Kidney epithelial cell (primary cell): ENCODE results near the gene SUN5. TPM values are rescaled to one million over a fixed set of nuclear protein-coding genes. Genes with fewer than 3 reads are reported as not detected.

ENCODE experiments used
- DNase-seq: peaks from one replicate; pipeline ENCODE4 v3.0.0-alpha.2; 2010; ENCODE audit warnings: low read depth
- H3K27me3 ChIP-seq: 2 replicates; pipeline ENCODE4 v1.6.0; 2011; ENCODE audit warnings: low read length; ENCODE audit not compliant: control insufficient read depth, insufficient read depth
- H3K36me3 ChIP-seq: 2 replicates; pipeline ENCODE4 v1.5.1; 2011; ENCODE audit warnings: low read length; ENCODE audit not compliant: control insufficient read depth, insufficient read depth
- H3K4me3 ChIP-seq: 2 replicates; pipeline ENCODE4 v1.5.1; 2011; ENCODE audit warnings: low read depth, mild to moderate bottlenecking, control low read depth, low read length
- total RNA-seq: library from RNA; depleted of rRNA; stranded (reverse); fragments of >200 nt; gene quantifications from 2 replicates; pipeline ENCODE4 v1.2.3, GENCODE V29; 2015
- TF ChIP-seq, protein P1 (sequence below): IDR thresholded peaks from 2 replicates; pipeline ENCODE4 v1.5.1; 2011; ENCODE audit warnings: mild to moderate bottlenecking, moderate library complexity, low read length, control low read depth, inconsistent platforms; ENCODE audit not compliant: insufficient read depth, poor library complexity, severe bottlenecking

Gene SUN5
- total RNA-seq, 1 donor from 2014 or later: not detected

DNA sequence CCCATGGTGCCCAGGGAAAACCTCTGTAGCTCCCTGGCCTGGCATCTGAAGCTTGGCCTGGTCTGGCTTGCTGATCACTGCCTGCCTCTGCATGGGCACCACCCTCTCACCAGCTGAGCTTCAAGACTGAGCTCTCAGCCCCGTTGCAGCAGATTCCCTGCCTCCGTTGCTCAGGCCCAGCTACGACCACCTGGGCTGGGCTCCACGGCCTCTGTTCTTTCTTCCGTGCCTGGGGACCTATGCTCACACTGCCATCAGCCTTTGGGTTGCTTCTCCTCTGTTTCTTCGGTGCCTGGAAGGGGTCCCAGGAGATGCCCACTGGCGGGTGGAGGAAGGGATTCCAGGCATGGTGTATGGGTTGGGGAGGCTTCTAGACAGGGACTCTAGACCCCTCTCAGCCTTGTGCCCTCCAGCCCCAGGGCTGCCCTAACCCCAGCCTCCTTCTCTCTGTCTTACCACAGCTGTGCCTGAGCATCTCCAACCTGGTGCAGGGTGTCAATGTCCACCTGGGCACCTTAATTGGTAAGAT lies 12.4 kb upstream of the SUN5 start:
- Histone ChIP-seq H3K4me3 (no peak overlapping the region), H3K36me3 (no peaks in the 10 kb centered on the region), H3K27me3 (no peaks in the 10 kb centered on the region)
- TF ChIP-seq, protein P1, sequence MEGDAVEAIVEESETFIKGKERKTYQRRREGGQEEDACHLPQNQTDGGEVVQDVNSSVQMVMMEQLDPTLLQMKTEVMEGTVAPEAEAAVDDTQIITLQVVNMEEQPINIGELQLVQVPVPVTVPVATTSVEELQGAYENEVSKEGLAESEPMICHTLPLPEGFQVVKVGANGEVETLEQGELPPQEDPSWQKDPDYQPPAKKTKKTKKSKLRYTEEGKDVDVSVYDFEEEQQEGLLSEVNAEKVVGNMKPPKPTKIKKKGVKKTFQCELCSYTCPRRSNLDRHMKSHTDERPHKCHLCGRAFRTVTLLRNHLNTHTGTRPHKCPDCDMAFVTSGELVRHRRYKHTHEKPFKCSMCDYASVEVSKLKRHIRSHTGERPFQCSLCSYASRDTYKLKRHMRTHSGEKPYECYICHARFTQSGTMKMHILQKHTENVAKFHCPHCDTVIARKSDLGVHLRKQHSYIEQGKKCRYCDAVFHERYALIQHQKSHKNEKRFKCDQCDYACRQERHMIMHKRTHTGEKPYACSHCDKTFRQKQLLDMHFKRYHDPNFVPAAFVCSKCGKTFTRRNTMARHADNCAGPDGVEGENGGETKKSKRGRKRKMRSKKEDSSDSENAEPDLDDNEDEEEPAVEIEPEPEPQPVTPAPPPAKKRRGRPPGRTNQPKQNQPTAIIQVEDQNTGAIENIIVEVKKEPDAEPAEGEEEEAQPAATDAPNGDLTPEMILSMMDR: no peak
- no peak for DNase-seq

DNA sequence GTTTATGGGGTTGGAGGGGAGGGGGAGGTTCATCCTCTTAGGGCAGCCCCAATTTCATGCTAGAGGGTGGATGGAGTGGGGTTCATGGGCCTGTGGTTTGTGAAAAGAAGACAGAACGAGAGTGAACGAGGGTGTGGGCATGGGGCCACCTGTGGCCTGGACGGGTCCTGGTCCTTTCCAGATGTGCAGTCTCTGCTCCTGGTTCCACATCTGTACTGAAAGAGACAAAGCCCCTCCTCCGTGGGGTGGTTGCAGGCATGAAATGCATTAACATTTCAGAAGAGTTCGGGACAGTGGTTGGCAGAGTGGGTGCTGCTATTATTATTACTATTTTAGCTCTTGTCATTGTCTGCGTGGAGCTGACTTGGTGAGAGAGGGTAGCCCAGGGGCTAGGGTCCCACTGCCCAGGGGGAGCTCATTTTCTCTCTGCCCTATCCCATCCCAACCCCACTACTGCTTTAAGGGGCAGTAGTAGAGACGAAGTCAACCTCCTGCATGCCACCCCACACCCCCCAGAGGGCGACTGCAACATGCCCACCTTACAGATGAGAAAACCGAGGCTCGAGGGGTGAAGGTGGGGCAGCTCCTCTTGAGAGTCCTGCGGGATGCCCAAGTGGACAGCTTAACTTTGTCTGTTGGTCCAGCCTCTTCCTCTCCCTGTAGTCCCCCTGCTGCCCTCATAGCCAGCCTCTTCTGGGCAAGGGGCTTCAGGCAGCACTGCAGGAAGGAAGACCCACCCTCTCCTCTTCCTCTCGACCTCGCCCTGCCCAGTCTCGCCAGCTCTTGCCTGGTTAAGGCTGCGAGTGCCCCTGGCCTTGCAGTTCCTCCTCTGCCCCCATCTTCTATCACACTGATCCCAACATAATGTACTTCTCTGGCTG lies 11.7 kb upstream of the SUN5 start:
- Histone ChIP-seq H3K27me3 (no peaks in the 10 kb centered on the region), H3K4me3 (no peak overlapping the region), H3K36me3 (no peaks in the 10 kb centered on the region)
- TF ChIP-seq, protein P1: no peak
- DNase-seq: no peak

DNA sequence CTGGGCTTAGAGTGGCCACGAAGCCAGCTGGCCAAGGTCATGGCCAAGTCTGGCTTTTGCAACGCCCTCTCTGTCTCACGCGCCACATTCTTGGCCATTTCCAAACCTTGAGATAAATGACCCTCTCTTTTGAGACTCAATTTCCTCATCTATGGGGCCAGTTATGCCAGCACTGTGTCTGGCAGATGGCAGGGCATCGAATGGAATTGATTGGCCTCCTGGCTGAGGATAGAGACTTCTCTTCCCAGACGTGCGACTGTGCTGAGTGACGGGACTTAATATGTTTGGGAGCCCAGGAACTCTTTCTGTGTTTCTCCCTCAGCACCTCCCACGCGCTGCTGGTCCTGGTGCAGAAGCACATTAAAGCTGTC lies 10.9 kb upstream of the SUN5 start:
- no peaks in the 10 kb centered on the region for H3K36me3 ChIP-seq
- H3K4me3 ChIP-seq: no peak overlapping the region
- H3K27me3 ChIP-seq: no peaks in the 10 kb centered on the region
- TF ChIP-seq, protein P1: no peak
- no peak for DNase-seq

DNA sequence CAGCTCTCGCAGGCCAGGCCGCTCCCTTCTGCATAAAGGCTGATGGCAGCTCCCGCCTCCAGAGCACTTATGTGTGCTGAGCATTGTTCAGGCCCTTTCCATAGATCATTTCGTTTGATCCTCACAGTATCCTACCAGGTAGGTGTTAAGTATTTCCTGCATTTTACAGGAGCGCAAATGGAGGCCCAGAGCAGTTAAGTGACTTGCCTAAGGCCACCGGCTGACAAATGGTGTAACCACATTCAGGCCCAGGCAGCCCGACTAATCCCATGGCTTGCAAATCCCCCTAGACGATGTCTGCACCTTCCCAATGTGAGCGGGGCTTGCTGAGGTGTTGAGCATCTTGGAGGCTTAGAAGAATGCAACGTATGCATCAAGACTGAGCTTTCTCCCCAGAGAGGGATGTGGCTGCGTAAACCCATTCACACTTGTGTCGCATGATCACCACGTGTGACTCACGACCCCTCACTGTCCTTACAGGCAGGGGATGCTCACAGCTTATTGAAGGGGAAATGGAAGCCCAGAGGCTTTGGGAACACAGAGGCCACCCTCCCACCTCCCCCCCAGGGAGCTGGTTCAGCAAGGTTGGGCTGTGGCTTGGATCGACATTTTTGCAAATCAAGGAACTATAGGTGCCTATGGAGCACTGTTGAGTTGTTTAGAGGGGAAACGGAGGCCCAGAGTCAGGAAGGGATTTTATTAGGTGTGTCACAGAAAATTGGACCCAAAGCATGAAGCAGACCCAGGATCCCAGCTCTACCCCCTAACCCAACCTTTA lies 10.3 kb upstream of the SUN5 start:
- no peak overlapping the region for H3K4me3 ChIP-seq
- no peaks in the 10 kb centered on the region for H3K27me3 ChIP-seq
- no peaks in the 10 kb centered on the region for H3K36me3 ChIP-seq
- TF ChIP-seq, protein P1: no peak
- DNase-seq: no peak

DNA sequence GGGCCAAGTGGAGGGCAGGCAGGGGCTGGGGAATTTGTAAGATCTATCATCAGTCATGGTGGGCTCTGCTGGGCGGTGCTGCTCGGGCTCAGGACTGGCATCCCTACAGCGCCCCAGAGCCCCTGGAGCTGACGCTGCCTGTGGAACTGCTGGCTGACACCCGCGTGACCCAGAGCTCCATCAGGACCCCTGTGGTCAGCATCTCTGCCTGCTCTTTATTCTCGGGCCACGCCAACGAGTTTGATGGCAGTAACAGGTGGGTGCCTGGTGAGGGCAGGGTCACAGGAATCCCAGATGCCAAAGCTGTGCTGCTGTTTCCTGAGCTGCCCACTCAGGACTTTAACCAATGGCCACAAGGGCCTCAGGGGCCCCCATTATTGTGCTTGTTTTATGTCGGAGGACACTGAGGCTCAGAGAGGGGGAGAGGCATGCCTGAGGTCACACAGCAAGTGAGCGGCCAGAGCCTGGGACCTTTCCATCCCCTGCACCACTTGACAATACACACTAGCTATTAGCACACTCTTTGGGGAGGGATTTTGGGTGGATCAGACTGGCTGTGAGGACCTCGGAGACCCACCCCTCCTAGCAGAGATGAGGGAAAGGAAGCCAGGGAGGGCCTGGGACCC lies 9.6 kb upstream of the SUN5 start:
- Histone ChIP-seq H3K4me3 (no peak overlapping the region), H3K36me3 (no peaks in the 10 kb centered on the region), H3K27me3 (no peaks in the 10 kb centered on the region)
- TF ChIP-seq, protein P1: no peak
- DNase-seq: no peak
